ENCODE results near the gene HSBP1L1. TPM values are rescaled to one million over a fixed set of nuclear protein-coding genes. Genes with fewer than 3 reads are reported as not detected.

HSBP1L1 gene
- total RNA-seq, 4 donors from 2014 or later, result 6.6 to 21.3 (median 15.0) TPM

- intact Hi-C loops (cut with DNase I; ENCODE audit: low total_unique reads), result no loop called here
Measured at GRCh38 chr18:79975043-79975442, 10.6 kb downstream of the HSBP1L1 start.

GRCh38 chr18:79975985-79976680, 11.7 kb downstream of the HSBP1L1 start:
- no peak for DNase-seq
- Histone ChIP-seq H3K27ac (no peak overlapping the region), H3K36me3 (no peaks in the 10 kb centered on the region), H3K9me3 (no peaks in the 10 kb centered on the region), H3K27me3 (no peaks in the 10 kb centered on the region), H3K4me3 (no peak overlapping the region), H3K4me1 (no peaks in the 10 kb centered on the region)
- intact Hi-C loops (cut with DNase I; ENCODE audit: low total_unique reads), result no loop called here
- TF ChIP-seq POLR2A (IDR thresholded peaks at IDR 0.05) (no peak), CTCF (IDR thresholded peaks at IDR 0.05) (no peak)

More at GRCh38 chr18:79975043-79975442, 10.6 kb downstream of the HSBP1L1 start:
- no peaks in the 10 kb centered on the region for H3K36me3 ChIP-seq
- H3K27me3 ChIP-seq, result no peaks in the 10 kb centered on the region
- H3K27ac ChIP-seq, result no peak overlapping the region
- H3K9me3 ChIP-seq, result no peaks in the 10 kb centered on the region
- no peaks in the 10 kb centered on the region for H3K4me1 ChIP-seq
- no peak for DNase-seq
- no peak for TF ChIP-seq POLR2A (IDR thresholded peaks at IDR 0.05)
- TF ChIP-seq CTCF (IDR thresholded peaks at IDR 0.05), result no peak
- H3K4me3 ChIP-seq, result no peak overlapping the region

DNA sequence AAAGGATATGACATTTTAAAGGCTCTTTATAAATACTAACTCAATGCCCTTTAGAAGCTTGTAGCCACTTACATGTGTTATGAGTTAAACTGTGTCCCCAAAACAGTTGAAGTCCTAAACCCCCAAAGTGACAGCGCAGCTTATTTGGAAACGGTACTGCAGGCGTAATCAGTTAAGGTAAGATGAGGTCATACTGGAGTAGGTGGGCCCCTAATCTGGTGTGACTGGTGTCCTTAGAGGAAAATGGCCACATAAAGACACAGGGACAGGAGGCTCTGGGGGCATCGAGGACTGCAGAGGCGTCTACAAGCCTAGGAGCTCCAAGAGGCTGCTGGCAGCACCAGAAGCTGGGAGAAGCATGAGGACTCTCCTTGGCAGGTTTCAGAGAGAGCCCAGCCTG, 15.4 kb downstream of the HSBP1L1 start:
- no peak for DNase-seq
- Histone ChIP-seq H3K4me3 (no peak overlapping the region), H3K27me3 (no peaks in the 10 kb centered on the region), H3K27ac (no peak overlapping the region), H3K9me3 (no peaks in the 10 kb centered on the region), H3K4me1 (no peaks in the 10 kb centered on the region), H3K36me3 (no peaks in the 10 kb centered on the region)
- TF ChIP-seq POLR2A (IDR thresholded peaks at IDR 0.05), result no peak
- no peak for TF ChIP-seq CTCF (IDR thresholded peaks at IDR 0.05)
- intact Hi-C loops (cut with DNase I; ENCODE audit: low total_unique reads), result no loop called here

DNA sequence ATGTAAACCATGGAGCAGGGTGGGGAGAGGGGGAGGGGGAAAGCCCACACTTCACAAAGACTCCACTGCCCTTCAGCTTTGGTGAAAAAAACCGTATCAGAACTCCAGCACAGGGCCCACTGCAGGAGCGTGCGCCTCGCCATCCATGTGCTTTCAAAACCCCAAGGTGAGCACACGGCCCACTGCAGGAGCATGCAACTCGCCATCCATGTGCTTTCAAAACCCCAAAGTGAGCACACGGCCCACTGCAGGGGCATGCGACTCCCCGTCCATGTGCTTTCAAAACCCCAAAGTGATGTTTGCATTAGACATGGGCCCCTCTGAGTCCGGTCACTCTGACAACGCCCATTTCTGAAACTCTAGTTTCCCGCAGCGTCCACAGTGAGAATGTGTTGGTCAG, 16.1 kb downstream of the HSBP1L1 start:
- no peaks in the 10 kb centered on the region for H3K36me3 ChIP-seq
- no peaks in the 10 kb centered on the region for H3K9me3 ChIP-seq
- no peaks in the 10 kb centered on the region for H3K27me3 ChIP-seq
- no peaks in the 10 kb centered on the region for H3K4me1 ChIP-seq
- H3K27ac ChIP-seq, result no peak overlapping the region
- no peak overlapping the region for H3K4me3 ChIP-seq
- TF ChIP-seq CTCF (IDR thresholded peaks at IDR 0.05) (no peak), POLR2A (IDR thresholded peaks at IDR 0.05) (no peak)
- DNase-seq, result no peak
- intact Hi-C loops (cut with DNase I; ENCODE audit: low total_unique reads), result no loop called here

GRCh38 chr18:79982736-79983135, 18.3 kb downstream of the HSBP1L1 start:
- DNase-seq, result no peak

More at GRCh38 chr18:79982736-79983135, 18.3 kb downstream of the HSBP1L1 start:
- Histone ChIP-seq H3K4me3 (no peak overlapping the region), H3K36me3 (no peaks in the 10 kb centered on the region), H3K27ac (no peak overlapping the region), H3K9me3 (no peaks in the 10 kb centered on the region), H3K27me3 (no peaks in the 10 kb centered on the region), H3K4me1 (no peaks in the 10 kb centered on the region)
- no peak for TF ChIP-seq CTCF (IDR thresholded peaks at IDR 0.05)
- TF ChIP-seq POLR2A (IDR thresholded peaks at IDR 0.05), result no peak
- intact Hi-C loops (cut with DNase I; ENCODE audit: low total_unique reads), result no loop called here
